Measurements from ENCODE around the gene GPHN.

DNA sequence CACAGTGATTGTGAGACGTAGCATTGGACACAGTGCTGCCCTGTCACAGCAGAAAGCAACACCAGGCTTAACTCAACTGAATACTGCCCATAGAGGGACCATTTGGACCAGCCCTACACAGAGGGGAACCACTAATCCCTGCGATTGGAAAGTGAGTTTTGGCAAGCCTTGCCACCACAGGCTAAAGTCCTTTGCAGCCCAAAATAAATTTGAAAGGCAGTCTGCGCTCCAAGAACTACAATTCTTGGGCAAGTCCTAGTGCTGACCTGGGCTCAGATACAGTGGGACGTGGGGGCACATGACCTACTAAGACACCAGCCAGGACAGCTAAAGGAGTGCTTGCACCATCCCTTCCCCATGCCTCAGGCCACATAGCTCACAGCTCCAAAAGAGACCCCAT is 349.9 kb downstream of the GPHN start:
- TF ChIP-seq SPI1 (IDR thresholded peaks at IDR 0.05; ENCODE audit: low read depth, low read length) (no peak), POLR2A (IDR thresholded peaks at IDR 0.05; ENCODE audit: low read depth, low read length) (no peak), POLR2AphosphoS5 (IDR thresholded peaks at IDR 0.05; ENCODE audit: low read depth, low read length) (no peak), POU2F2 (IDR thresholded peaks at IDR 0.05; ENCODE audit: low read depth, low read length) (no peak), TAF1 (IDR thresholded peaks at IDR 0.05; ENCODE audit: low read depth, low read length) (no peak), PAX5 (IDR thresholded peaks at IDR 0.05; ENCODE audit: insufficient read depth, low read length, severe bottlenecking) (no peak)
